WTC11 (cell line): ENCODE measurements around the gene B3GAT1.

Source experiments
- ELF4 ChIP-seq: sonication (generic); formaldehyde crosslinking; IDR thresholded peaks from 2 replicates; pipeline ENCODE4 v1.8.1; 2022; ENCODE audit warnings: low read depth, mild to moderate bottlenecking, moderate library complexity, missing genetic modification reagents
- GABPB1 ChIP-seq: sonication (generic); formaldehyde crosslinking; IDR thresholded peaks from 2 replicates; pipeline ENCODE4 v1.8.1; 2023; ENCODE audit warnings: mild to moderate bottlenecking, missing genetic modification reagents
- SP1 ChIP-seq: sonication (generic); formaldehyde crosslinking; conservative IDR thresholded peaks from 2 replicates; pipeline ENCODE4 v1.8.1; 2022; ENCODE audit warnings: missing genetic modification reagents
- TP53 ChIP-seq: sonication (generic); formaldehyde crosslinking; IDR thresholded peaks from 2 replicates; pipeline ENCODE4 v1.8.1; 2023; ENCODE audit warnings: mild to moderate bottlenecking, missing genetic modification reagents
- ZNF121 ChIP-seq: sonication (generic); formaldehyde crosslinking; IDR thresholded peaks from 2 replicates; pipeline ENCODE4 v1.8.0; 2023; ENCODE audit warnings: missing genetic modification reagents
- TF ChIP-seq, protein P1 (sequence below): fragments of 200-600 bp; IDR thresholded peaks from 2 replicates; pipeline ENCODE4 v1.8.0; 2022; ENCODE audit warnings: antibody characterized with exemption
- TF ChIP-seq, protein P2 (sequence below): fragments of 250-450 bp; sonication (Bioruptor Pico); conservative IDR thresholded peaks from 2 replicates; pipeline ENCODE4 v1.9.0; 2021; ENCODE audit warnings: mild to moderate bottlenecking
- TF ChIP-seq, protein P3 (sequence below): sonication (generic); formaldehyde crosslinking; IDR thresholded peaks from 2 replicates; pipeline ENCODE4 v1.8.0; 2022; ENCODE audit warnings: missing genetic modification reagents

DNA sequence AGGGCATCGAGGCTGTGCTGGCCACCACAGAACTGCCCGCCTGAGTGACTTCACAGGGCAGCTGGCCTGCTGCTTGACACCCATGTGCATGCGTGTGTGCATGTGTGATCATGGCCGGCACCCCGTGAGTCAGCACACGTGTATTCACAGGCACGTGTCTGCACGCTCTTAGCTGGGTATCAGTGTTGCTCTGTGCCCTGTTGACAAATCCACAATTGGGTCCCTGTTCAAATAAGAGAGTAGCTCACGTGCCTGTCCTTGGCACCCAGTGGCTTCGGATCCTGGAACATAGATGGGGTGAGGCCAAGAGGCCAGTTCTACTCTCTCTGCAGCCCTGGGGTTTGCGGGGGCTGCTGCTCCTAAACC is 14.0 kb downstream of the B3GAT1 start:
- TF ChIP-seq, protein P1, sequence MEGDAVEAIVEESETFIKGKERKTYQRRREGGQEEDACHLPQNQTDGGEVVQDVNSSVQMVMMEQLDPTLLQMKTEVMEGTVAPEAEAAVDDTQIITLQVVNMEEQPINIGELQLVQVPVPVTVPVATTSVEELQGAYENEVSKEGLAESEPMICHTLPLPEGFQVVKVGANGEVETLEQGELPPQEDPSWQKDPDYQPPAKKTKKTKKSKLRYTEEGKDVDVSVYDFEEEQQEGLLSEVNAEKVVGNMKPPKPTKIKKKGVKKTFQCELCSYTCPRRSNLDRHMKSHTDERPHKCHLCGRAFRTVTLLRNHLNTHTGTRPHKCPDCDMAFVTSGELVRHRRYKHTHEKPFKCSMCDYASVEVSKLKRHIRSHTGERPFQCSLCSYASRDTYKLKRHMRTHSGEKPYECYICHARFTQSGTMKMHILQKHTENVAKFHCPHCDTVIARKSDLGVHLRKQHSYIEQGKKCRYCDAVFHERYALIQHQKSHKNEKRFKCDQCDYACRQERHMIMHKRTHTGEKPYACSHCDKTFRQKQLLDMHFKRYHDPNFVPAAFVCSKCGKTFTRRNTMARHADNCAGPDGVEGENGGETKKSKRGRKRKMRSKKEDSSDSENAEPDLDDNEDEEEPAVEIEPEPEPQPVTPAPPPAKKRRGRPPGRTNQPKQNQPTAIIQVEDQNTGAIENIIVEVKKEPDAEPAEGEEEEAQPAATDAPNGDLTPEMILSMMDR, result no peak
- no peak for TF ChIP-seq ELF4 (CRISPR knock-in tag)
- TF ChIP-seq, protein P2, sequence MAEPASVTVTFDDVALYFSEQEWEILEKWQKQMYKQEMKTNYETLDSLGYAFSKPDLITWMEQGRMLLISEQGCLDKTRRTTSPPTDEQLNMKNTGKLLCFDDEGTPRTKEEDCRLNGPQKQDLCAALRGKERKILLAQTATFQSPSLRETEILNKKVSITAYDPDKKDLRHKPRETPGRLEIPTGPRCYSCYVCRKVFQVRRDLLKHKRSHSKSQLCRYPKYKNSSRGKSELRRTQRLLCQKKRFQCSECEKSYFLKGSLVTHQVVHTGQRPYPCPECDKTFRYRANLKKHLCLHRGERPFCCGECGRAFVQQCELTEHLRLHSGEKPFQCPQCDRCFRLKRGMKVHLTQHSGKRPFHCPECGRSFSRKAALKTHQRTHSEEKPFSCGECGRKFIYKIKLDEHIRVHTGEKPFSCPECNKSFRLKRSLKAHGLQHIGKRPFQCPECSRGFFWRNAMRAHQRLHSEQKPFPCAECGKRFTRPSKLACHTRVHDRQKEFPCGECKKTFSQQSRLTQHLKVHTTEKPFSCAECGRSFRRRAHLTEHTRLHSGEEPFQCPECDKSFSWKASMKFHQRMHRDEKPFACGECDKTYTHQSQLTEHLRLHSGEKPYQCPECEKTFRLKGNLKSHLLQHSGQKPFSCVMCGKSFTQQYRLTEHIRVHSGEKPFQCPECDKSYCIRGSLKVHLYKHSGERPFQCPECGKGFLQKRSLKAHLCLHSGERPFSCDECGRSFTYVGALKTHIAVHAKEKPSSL, result no peak
- TF ChIP-seq TP53 (CRISPR knock-in tag), result no peak
- TF ChIP-seq ZNF121 (CRISPR knock-in tag), result no peak
- TF ChIP-seq, protein P3, sequence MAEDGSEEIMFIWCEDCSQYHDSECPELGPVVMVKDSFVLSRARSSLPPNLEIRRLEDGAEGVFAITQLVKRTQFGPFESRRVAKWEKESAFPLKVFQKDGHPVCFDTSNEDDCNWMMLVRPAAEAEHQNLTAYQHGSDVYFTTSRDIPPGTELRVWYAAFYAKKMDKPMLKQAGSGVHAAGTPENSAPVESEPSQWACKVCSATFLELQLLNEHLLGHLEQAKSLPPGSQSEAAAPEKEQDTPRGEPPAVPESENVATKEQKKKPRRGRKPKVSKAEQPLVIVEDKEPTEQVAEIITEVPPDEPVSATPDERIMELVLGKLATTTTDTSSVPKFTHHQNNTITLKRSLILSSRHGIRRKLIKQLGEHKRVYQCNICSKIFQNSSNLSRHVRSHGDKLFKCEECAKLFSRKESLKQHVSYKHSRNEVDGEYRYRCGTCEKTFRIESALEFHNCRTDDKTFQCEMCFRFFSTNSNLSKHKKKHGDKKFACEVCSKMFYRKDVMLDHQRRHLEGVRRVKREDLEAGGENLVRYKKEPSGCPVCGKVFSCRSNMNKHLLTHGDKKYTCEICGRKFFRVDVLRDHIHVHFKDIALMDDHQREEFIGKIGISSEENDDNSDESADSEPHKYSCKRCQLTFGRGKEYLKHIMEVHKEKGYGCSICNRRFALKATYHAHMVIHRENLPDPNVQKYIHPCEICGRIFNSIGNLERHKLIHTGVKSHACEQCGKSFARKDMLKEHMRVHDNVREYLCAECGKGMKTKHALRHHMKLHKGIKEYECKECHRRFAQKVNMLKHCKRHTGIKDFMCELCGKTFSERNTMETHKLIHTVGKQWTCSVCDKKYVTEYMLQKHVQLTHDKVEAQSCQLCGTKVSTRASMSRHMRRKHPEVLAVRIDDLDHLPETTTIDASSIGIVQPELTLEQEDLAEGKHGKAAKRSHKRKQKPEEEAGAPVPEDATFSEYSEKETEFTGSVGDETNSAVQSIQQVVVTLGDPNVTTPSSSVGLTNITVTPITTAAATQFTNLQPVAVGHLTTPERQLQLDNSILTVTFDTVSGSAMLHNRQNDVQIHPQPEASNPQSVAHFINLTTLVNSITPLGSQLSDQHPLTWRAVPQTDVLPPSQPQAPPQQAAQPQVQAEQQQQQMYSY (CRISPR knock-in tag), result no peak
- TF ChIP-seq GABPB1 (CRISPR knock-in tag), result no peak
- no peak for TF ChIP-seq SP1
